ENCODE data around the gene PDCD1LG2.
A peak's percentile ranks its signal among the peaks of the same experiment; 100 is the strongest.
"Not testable (repeated sequence)": the region's sequence is repeated elsewhere in the genome, so short reads cannot be mapped to it uniquely, and the experiment has no call there.

PDCD1LG2 gene

GRCh38 chr9:5494765-5495164, 15.6 kb upstream of the PDCD1LG2 start:
- not testable (repeated sequence) for DNase-seq

- DNase-seq = no peak
Measured at GRCh38 chr9:5499157-5499556, 11.2 kb upstream of the PDCD1LG2 start.

- DNase-seq = no peak
Measured at GRCh38 chr9:5499889-5500398, 10.4 kb upstream of the PDCD1LG2 start.

- no peak for DNase-seq
Measured at GRCh38 chr9:5500441-5501235, 9.7 kb upstream of the PDCD1LG2 start.

- DNase-seq = no peak
Measured at GRCh38 chr9:5502553-5502952, 7.8 kb upstream of the PDCD1LG2 start.

- peak; percentile 25 for DNase-seq
Measured at GRCh38 chr9:5509573-5509972, 758 bp upstream of the PDCD1LG2 start.

GRCh38 chr9:5510989-5511388, 658 bp downstream of the PDCD1LG2 start:
- peak; percentile 44 for DNase-seq

- no peak for DNase-seq
Measured at GRCh38 chr9:5511476-5511875, 1.1 kb downstream of the PDCD1LG2 start.

GRCh38 chr9:5511935-5512580, 1.7 kb downstream of the PDCD1LG2 start:
- DNase-seq = no peak

GRCh38 chr9:5512658-5513452, 2.5 kb downstream of the PDCD1LG2 start:
- DNase-seq = no peak

GRCh38 chr9:5513966-5514616, 3.8 kb downstream of the PDCD1LG2 start:
- no peak for DNase-seq

GRCh38 chr9:5514617-5515260, 4.4 kb downstream of the PDCD1LG2 start:
- no peak for DNase-seq

- no peak for DNase-seq
Measured at GRCh38 chr9:5515261-5515650, 4.9 kb downstream of the PDCD1LG2 start.

- no peak for DNase-seq
Measured at GRCh38 chr9:5516453-5517220, 6.3 kb downstream of the PDCD1LG2 start.

- no peak for DNase-seq
Measured at GRCh38 chr9:5518171-5518936, 8.0 kb downstream of the PDCD1LG2 start.

GRCh38 chr9:5518937-5519319, 8.6 kb downstream of the PDCD1LG2 start:
- no peak for DNase-seq

GRCh38 chr9:5524090-5524489, 13.8 kb downstream of the PDCD1LG2 start:
- no peak for DNase-seq

GRCh38 chr9:5529683-5530221, 19.4 kb downstream of the PDCD1LG2 start:
- no peak for DNase-seq

GRCh38 chr9:5531101-5531882, 21.0 kb downstream of the PDCD1LG2 start:
- DNase-seq = no peak

GRCh38 chr9:5532306-5532705, 22.0 kb downstream of the PDCD1LG2 start:
- no peak for DNase-seq

Data from eye (tissue), 1 donor.